Naive thymus-derived CD4-positive, alpha-beta T cell (primary cell): ENCODE data around the gene PRIM2. TPM values are rescaled to one million over a fixed set of nuclear protein-coding genes. Genes with fewer than 3 reads are reported as not detected.
"Not testable (repeated sequence)": the region's sequence is repeated elsewhere in the genome, so short reads cannot be mapped to it uniquely, and the experiment has no call there.

Experiments
- ATAC-seq: fragments of 150-1000 bp; cut with Tn5 transposase; 2 replicates; pipeline ENCODE4 v1.10.0; 2021; ENCODE audit warnings: mild to moderate bottlenecking, moderate library complexity
- CTCF ChIA-PET: fragments of 350-600 bp; sonication (Branson Sonifier 250); formaldehyde crosslinking; loops from one replicate; lab custom pipeline; 2021; ENCODE audit warnings: antibody characterized with exemption; lab: Charles Lee
- POLR2A ChIA-PET: fragments of 350-600 bp; sonication (Branson Sonifier 250); formaldehyde crosslinking; loops from one replicate; lab custom pipeline; 2021; ENCODE audit warnings: antibody characterized with exemption, inconsistent platforms; lab: Charles Lee
- DNase-seq, 9 donors: peaks; one replicate each; pipeline versions ENCODE4 v3.0.0 to v3.0.0-alpha.2; 2020 to 2022; ENCODE audit warnings: mixed read lengths in 1 of 9
- H3K27ac ChIP-seq: one replicate; pipeline ENCODE4 v1.7.0; 2013; ENCODE audit warnings: mild to moderate bottlenecking, low read depth, low read length, moderate library complexity
- H3K27me3 ChIP-seq, 2 donors: one replicate each; pipeline ENCODE4 v1.7.0; 2013; ENCODE audit warnings: low read length in 2 of 2, mild to moderate bottlenecking in 2 of 2, moderate library complexity in 2 of 2; ENCODE audit not compliant: control insufficient read depth in 2 of 2, insufficient read depth in 2 of 2
- H3K36me3 ChIP-seq, 3 experiments: 1 replicate in 2 of 3; 2 replicates in 1 of 3; pipeline ENCODE4 v1.7.0; 2013; ENCODE audit warnings: low read length in 3 of 3, mild to moderate bottlenecking in 3 of 3, moderate library complexity in 1 of 3; ENCODE audit not compliant: insufficient read depth in 3 of 3, control insufficient read depth in 2 of 3
- H3K4me1 ChIP-seq, 2 donors: one replicate each; pipeline ENCODE4 v1.7.0; 2013; ENCODE audit warnings: low read length in 2 of 2, mild to moderate bottlenecking in 2 of 2, moderate library complexity in 1 of 2; ENCODE audit not compliant: control insufficient read depth in 2 of 2, insufficient read depth in 2 of 2
- H3K4me3 ChIP-seq: 2 replicates; pipeline ENCODE4 v1.7.0; 2013; ENCODE audit warnings: mild to moderate bottlenecking, low read length
- H3K9me3 ChIP-seq, 3 experiments: 1 replicate in 2 of 3; 2 replicates in 1 of 3; pipeline ENCODE4 v1.7.0; 2013; ENCODE audit warnings: low read length in 3 of 3; ENCODE audit not compliant: control insufficient read depth in 2 of 3
- H3K27ac Mint-ChIP-seq, 9 donors: one replicate each; pipeline ENCODE4 v1.8.0; 2020 to 2022; ENCODE audit warnings: mixed read lengths in 9 of 9, mild to moderate bottlenecking in 8 of 9, moderate library complexity in 5 of 9, inconsistent platforms in 2 of 9
- H3K27me3 Mint-ChIP-seq, 5 donors: one replicate each; pipeline ENCODE4 v1.8.0; 2021 to 2022; ENCODE audit warnings: mixed read lengths in 5 of 5, mild to moderate bottlenecking in 1 of 5
- H3K36me3 Mint-ChIP-seq, 5 donors: one replicate each; pipeline ENCODE4 v1.8.0; 2020 to 2022; ENCODE audit warnings: mixed read lengths in 5 of 5, mild to moderate bottlenecking in 3 of 5, inconsistent platforms in 1 of 5
- H3K4me1 Mint-ChIP-seq, 7 donors: one replicate each; pipeline ENCODE4 v1.8.0; 2020 to 2022; ENCODE audit warnings: mixed read lengths in 7 of 7, mild to moderate bottlenecking in 3 of 7, inconsistent platforms in 1 of 7
- H3K4me3 Mint-ChIP-seq, 10 donors: one replicate each; pipeline ENCODE4 v1.8.0; 2020 to 2022; ENCODE audit warnings: mild to moderate bottlenecking in 10 of 10, mixed read lengths in 10 of 10, moderate library complexity in 6 of 10, inconsistent platforms in 2 of 10
- H3K9me3 Mint-ChIP-seq, 11 donors: one replicate each; pipeline ENCODE4 v1.8.0; 2020 to 2022; ENCODE audit warnings: mixed read lengths in 11 of 11, mild to moderate bottlenecking in 4 of 11, inconsistent platforms in 1 of 11, moderate library complexity in 1 of 11
- intact Hi-C, 2 donors: fragments of 100-400 bp; cut with micrococcal nuclease; formaldehyde crosslinking; loops; one replicate each; pipeline ENCODE4 v1.15.1; 2023
- polyA plus RNA-seq, 2 donors: library from polyadenylated mRNA; unstranded; fragments of 300-500 nt; fragmentation: Illumina TruSeq; gene quantifications; one replicate each; pipeline ENCODE4 v1.2.3, GENCODE V29; 2021
- total RNA-seq, 6 experiments: library from RNA in 5 of 6; stranded (reverse) in 5 of 6; gene quantifications; 1 replicate in 5 of 6; 2 replicates in 1 of 6; pipeline ENCODE4 v1.2.3 and lab custom pipeline; 2021 to 2026

Gene PRIM2
- total and polyA plus RNA-seq, 7 experiments from 2014 or later, result 7.2 to 33.2 (median 11.9) TPM

DNA sequence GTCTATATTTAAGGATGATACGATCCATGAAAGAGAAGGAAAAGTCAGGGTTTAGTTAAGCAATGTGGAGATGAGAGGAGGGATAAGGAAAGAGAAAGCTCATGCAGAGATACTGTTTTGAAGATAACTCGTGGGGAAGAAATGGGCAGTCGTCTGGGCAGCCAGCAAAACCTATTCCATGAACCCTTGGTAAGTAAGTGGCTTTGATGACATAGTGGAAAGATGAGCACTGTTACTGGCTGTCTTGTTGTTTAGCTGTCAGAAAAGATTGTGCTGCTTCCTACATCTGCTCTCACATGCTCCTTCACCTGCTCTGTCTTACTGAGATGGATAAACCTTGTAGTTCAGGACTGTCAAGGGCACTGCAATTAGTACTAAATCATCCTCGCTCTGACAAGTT, 143.6 kb downstream of the PRIM2 start:
- H3K27me3 Mint-ChIP-seq, DNase-seq, H3K27ac Mint-ChIP-seq, CTCF ChIA-PET, H3K4me3 Mint-ChIP-seq, H3K36me3 ChIP-seq, ATAC-seq, H3K27ac ChIP-seq, H3K9me3 ChIP-seq, intact Hi-C loops, H3K9me3 Mint-ChIP-seq, POLR2A ChIA-PET, H3K27me3 ChIP-seq, H3K4me3 ChIP-seq, H3K4me1 ChIP-seq: not testable (repeated sequence)
- peaks cover 12 to 37% (median 16%) of the 10 kb centered on the region in 5 donors for H3K36me3 Mint-ChIP-seq
- peaks cover 0 to 14% (median 6%) of the 10 kb centered on the region in 7 donors for H3K4me1 Mint-ChIP-seq

DNA sequence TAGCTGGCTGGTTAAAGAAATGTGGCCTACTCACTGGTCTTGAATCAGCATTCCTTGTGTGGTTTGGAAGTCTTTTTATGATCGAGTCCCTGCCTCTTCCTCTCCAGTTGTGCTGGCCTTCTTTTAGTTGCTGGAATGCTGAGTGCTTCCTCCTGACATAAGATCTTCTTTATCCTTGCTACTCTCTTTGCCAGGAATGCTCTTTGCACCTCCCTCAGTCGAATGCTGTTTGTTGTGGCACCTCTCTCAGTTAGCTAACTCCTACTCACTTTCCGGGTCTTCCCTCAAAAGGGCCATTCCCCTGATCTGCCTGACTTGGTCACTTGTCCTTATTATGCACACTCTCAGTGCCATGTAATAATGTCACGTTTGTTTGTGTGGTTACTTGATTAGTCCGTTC, 146.4 kb downstream of the PRIM2 start:
- intact Hi-C loops, H3K27me3 ChIP-seq, ATAC-seq, H3K27me3 Mint-ChIP-seq, H3K4me3 ChIP-seq, H3K4me1 ChIP-seq, H3K4me3 Mint-ChIP-seq, H3K9me3 Mint-ChIP-seq, H3K27ac Mint-ChIP-seq, H3K9me3 ChIP-seq, DNase-seq, CTCF ChIA-PET, H3K4me1 Mint-ChIP-seq, H3K27ac ChIP-seq, H3K36me3 ChIP-seq: not testable (repeated sequence)
- POLR2A ChIA-PET, result interaction anchor here (0.6 kb wide), 1 partner anchor 245 kb away, joined by 4 read pairs; no protein-coding TSS in a partner anchor
- H3K36me3 Mint-ChIP-seq, result peaks cover 9 to 37% (median 11%) of the 10 kb centered on the region in 5 donors

DNA sequence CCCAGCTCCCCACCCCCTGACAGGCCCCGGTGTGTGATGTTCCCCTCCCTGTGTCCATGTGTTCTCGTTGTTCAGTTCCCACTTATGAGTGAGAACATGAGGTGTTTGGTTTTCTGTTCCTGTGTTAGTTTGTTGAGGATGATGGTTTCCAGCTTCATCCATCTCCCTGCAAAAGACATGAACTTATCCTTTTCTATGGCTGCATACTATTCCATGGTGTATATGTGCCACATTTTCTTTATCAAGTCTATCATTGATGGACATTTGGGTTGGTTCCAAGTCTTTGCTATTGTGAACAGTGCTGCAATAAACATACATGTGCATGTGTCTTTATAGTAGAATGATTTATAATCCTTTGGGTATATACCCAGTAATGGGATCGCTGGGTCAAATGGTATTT, 148.5 kb downstream of the PRIM2 start:
- H3K4me3 ChIP-seq, H3K4me1 Mint-ChIP-seq, DNase-seq, H3K4me3 Mint-ChIP-seq, H3K27me3 ChIP-seq, H3K4me1 ChIP-seq, POLR2A ChIA-PET, H3K9me3 ChIP-seq, CTCF ChIA-PET, ATAC-seq, intact Hi-C loops, H3K9me3 Mint-ChIP-seq, H3K36me3 ChIP-seq, H3K27ac ChIP-seq, H3K27ac Mint-ChIP-seq, H3K27me3 Mint-ChIP-seq: not testable (repeated sequence)
- peaks cover 6 to 33% (median 11%) of the 10 kb centered on the region in 5 donors for H3K36me3 Mint-ChIP-seq

DNA sequence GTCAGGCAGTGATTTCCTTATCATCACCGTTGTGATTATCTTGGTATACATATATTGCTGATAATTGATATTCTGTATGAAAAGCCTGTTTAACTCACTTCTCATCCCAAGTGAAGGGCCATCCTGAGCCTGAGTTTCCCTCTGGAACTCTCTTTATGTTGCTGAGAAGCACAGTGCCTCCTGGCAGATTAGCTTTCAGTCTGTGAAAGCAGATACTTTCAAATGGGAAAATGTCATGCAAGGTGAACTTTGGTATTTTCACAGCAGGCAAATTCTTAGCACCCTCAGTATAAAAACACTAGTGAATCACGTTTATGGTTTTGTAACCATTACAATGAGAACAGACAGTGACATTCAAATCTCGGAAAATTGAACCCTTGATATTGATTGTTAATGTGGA, 151.6 kb downstream of the PRIM2 start:
- Mint-ChIP-seq H3K36me3 (peaks cover 4 to 23% (median 8%) of the 10 kb centered on the region in 5 donors), H3K4me3 (no peak overlapping the region), H3K27me3 (no peaks in the 10 kb centered on the region), H3K27ac (no peak overlapping the region), H3K4me1 (peaks cover 0 to 8% (median 0%) of the 10 kb centered on the region in 7 donors), H3K9me3 (peaks cover 0 to 7% (median 0%) of the 10 kb centered on the region in 11 donors)
- intact Hi-C loops, result no loop called here
- Histone ChIP-seq H3K36me3 (no peaks in the 10 kb centered on the region), H3K4me1 (no peaks in the 10 kb centered on the region), H3K27ac (no peak overlapping the region), H3K4me3 (no peak overlapping the region), H3K9me3 (no peaks in the 10 kb centered on the region), H3K27me3 (no peaks in the 10 kb centered on the region)
- CTCF ChIA-PET, result no interaction called here
- POLR2A ChIA-PET, result no interaction called here
- DNase-seq, result no peak
- no peak for ATAC-seq

DNA sequence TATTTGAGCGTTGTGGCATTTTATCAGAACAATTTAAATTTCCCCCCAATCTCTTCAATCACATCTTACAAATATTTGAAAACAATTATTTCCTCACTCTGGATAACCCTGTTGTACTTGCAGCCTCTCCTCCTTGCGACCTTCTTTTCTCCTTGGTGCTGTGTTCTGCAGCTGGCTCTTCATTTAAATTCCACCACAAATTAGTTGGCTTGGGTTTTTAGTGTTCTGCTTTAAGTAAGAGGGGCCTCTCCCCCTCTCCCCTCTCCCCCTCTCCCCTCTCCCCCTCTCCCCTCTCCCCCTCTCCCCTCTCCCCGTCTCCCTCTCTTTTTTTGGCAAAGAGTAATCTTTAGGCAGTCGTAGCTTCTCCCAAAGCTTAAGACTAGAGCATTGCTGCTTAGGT, 152.7 kb downstream of the PRIM2 start:
- H3K9me3 ChIP-seq, DNase-seq, intact Hi-C loops, H3K4me3 Mint-ChIP-seq, CTCF ChIA-PET, H3K4me3 ChIP-seq, H3K27me3 Mint-ChIP-seq, H3K4me1 Mint-ChIP-seq, H3K4me1 ChIP-seq, H3K36me3 ChIP-seq, H3K27ac ChIP-seq, ATAC-seq, H3K27ac Mint-ChIP-seq, POLR2A ChIA-PET, H3K9me3 Mint-ChIP-seq, H3K27me3 ChIP-seq: not testable (repeated sequence)
- peaks cover 0 to 19% (median 4%) of the 10 kb centered on the region in 5 donors for H3K36me3 Mint-ChIP-seq

DNA sequence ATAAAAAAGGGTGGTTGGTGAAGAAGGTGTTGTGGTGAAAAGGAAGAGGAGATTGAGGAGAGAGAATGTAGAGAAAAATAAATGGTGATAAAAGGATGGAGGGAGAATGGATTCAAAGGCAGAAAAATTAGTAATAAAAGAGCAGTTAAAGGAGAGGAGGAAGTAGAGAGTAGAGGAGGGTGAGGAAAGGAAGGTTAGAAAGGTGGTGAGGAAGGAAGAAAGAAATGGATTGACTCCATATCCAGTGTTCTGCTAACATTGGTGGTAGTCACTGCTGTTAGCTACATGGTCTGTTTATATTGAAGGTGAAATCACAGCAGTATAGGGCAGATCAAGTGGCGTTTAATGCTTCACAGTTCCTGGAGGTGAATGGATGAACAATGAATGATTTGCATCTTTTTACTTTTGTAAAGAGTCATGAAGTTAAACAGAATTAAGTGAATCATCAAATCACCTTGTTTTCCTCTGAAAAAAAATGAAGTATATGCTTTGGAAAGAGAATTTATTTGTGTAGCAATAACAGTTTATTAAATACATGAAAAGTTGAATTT, 154.0 kb downstream of the PRIM2 start:
- ATAC-seq, CTCF ChIA-PET, H3K27ac ChIP-seq, POLR2A ChIA-PET, H3K27ac Mint-ChIP-seq, H3K27me3 ChIP-seq, H3K27me3 Mint-ChIP-seq, H3K4me1 Mint-ChIP-seq, H3K9me3 Mint-ChIP-seq, DNase-seq, H3K4me3 ChIP-seq, H3K9me3 ChIP-seq, intact Hi-C loops, H3K4me1 ChIP-seq, H3K36me3 ChIP-seq, H3K4me3 Mint-ChIP-seq: not testable (repeated sequence)
- peaks cover 0 to 21% (median 4%) of the 10 kb centered on the region in 5 donors for H3K36me3 Mint-ChIP-seq

DNA sequence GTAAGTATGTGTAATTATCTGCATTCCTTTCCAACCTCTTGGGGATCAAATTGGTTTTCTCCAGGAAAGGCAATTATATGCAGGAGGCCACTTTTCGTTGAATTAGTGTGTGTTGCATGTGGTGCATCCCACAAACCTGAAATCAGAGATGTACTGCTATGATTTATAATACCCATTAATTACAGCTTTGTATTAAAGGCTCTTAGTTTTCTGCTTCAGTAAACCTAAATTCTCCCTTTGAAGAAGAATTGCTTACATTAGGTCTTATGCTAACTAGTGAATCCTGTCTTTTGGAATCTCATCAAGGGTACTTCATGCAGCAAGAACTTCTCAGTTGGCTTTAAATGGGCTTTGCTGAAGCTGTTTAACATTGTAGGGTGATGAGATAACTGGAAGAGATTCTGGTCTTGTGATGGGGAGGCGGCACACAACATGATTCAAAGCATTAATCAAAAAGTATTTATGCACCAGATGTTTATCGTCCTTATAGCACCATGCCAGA, 155.5 kb downstream of the PRIM2 start:
- not testable (repeated sequence) for H3K4me3 Mint-ChIP-seq

More for the DNA sequence above, 155.5 kb downstream of the PRIM2 start:
- H3K27me3 ChIP-seq, ATAC-seq, DNase-seq, H3K4me1 Mint-ChIP-seq, H3K36me3 ChIP-seq, H3K9me3 Mint-ChIP-seq, H3K27ac ChIP-seq, H3K27ac Mint-ChIP-seq, H3K27me3 Mint-ChIP-seq, H3K4me1 ChIP-seq, POLR2A ChIA-PET, H3K4me3 ChIP-seq, H3K9me3 ChIP-seq, intact Hi-C loops, CTCF ChIA-PET: not testable (repeated sequence)
- peaks cover 0 to 14% (median 4%) of the 10 kb centered on the region in 5 donors for H3K36me3 Mint-ChIP-seq
